Glomerular visceral epithelial cell (primary cell): ENCODE measurements around the gene MIPEP.
A peak's percentile ranks its signal among the peaks of the same experiment; 100 is the strongest.

Experiments
- DNase-seq: peaks from one replicate; pipeline ENCODE4 v3.0.0-alpha.2; 2016; ENCODE audit errors: extremely low spot score

MIPEP gene

GRCh38 chr13:23680845-23681669 lies 208.1 kb downstream of the MIPEP start:
- DNase-seq: peak; percentile 38
